HTR-8/SVneo (cell line): ENCODE results near the gene COL6A2.
A peak's percentile ranks its signal among the peaks of the same experiment; 100 is the strongest.
"Not testable (repeated sequence)": the region's sequence is repeated elsewhere in the genome, so short reads cannot be mapped to it uniquely, and the experiment has no call there.

Source experiments
- DNase-seq: peaks from one replicate; pipeline ENCODE4 v3.0.0; 2011; ENCODE audit warnings: low spot score, mixed read lengths; ENCODE audit not compliant: insufficient read length
- FAIRE-seq: peaks from 2 replicates; lab custom pipeline; 2011; peaks lifted over from hg19 to GRCh38; lab: Jason Lieb, UNC

Gene COL6A2

DNA sequence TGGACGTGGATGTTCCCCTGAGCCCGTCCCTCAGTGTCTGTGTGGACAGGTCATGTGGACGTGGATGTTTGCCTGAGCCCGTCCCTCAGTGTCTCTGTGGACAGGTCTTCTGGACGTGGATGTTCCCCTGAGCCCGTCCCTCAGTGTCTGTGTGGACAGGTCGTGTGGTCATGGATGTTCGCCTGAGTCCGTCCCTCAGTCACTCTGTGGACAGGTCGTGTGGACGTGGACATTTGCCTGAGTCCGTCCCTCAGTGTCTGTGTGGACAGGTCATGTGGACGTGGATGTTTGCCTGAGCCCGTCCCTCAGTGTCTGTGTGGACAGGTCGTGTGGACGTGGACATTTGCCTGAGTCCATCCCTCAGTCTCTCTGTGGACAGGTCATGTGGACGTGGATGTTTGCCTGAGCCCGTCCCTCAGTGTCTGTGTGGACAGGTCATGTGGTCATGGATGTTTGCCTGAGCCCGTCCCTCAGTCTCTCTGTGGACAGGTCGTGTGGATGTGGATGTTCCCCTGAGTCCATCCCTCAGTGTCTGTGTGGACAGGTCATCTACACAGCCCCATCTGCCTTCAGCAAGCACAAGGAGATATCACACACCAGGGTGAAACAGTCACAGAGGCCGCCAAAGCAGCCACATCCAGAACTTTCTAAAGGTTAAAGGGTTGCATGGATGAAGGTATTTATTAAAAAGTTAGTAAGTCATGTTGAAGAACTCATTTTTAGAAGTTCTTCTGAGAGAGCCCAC, 38.0 kb upstream of the COL6A2 start:
- DNase-seq: not testable (repeated sequence)
- FAIRE-seq: peak; percentile 88

- FAIRE-seq (peak; percentile 40), DNase-seq (peak; percentile 72)
Measured at GRCh38 chr21:46060596-46061061, 37.3 kb upstream of the COL6A2 start.

GRCh38 chr21:46061063-46061462, 36.8 kb upstream of the COL6A2 start:
- FAIRE-seq (no peak), DNase-seq (no peak)

GRCh38 chr21:46061518-46061917, 36.4 kb upstream of the COL6A2 start:
- no peak for FAIRE-seq
- DNase-seq: no peak

GRCh38 chr21:46061950-46062349, 36.0 kb upstream of the COL6A2 start:
- no peak for FAIRE-seq
- DNase-seq: no peak

DNA sequence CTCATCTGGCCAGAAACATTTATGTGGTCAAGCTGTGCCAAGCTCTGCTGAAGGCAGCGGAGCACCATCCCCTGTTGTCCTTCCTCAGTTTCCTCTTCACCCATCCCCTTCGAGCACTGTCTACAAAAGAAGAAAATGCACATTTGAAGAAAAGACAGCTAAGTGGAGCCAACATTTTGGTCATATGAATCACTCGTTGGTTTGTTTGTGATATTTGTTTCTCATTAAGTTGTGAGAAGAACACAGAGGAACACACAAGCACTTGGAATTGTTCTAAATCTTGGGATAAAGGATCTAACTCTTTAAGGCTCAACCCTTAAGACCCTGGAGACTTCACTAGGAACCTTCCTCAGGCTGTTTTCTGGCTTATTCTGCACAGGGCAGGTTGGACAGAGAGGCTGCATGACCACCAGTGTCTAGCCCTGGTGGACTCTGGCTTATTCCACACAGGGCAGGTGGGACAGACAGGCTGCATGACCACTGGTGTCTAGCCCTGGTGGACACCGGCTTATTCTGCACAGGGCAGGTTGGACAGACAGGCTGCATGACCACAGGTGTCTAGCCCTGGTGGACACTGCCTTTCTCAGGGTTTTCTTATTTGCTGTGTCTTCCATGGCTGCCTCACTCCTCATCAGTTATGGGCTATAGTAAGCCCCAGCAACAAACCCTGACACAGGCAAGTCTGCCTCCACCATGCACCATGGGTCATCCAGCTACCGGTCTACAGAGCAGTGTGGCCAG, 35.3 kb upstream of the COL6A2 start:
- no peak for DNase-seq
- FAIRE-seq: no peak

GRCh38 chr21:46063227-46063626, 34.7 kb upstream of the COL6A2 start:
- FAIRE-seq (no peak), DNase-seq (no peak)

DNA sequence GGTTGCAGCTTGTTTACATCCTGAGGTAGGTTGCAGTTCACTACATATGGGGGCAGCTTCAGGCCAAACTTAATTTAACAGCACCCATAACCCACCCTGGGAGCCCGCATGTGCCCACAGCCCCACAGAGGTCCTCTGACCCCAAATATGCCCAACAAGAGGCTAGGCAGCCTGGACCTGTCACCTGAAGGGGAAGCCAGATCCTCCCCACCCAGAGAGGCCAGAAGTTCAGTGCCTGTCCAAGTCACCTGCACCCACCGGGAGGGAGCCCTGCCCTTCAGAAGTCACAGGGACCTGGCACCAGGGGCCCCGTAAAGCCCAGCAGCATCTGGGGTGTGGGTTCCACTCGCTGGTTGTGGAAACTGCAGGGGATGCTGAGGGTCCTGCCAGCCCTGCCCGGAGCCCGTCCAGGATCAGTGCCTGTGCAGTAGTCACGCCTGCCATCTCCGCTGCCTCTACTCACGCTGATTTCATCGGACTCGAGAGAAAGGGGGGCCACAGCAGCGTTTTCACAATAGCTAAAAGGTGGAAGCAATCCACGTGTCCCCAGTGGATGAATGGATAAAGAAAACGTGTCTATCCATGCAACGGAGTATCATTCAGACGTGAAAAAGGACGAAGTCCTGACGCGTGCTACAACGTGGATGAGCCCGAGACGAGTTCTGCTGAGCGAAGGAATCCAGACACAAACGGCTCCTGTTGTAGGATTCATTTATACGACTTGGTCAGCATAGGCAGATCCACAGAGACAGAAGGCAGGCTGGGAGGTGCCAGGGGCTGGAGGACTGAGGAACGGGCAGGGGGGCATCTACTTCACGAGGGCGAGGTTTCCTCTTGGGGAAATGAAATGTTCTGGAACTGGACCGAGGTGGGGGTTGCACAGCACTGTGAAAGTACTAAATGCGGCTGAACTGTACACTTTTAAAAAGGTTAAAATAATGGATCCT, 33.9 kb upstream of the COL6A2 start:
- no peak for FAIRE-seq
- DNase-seq: no peak

DNA sequence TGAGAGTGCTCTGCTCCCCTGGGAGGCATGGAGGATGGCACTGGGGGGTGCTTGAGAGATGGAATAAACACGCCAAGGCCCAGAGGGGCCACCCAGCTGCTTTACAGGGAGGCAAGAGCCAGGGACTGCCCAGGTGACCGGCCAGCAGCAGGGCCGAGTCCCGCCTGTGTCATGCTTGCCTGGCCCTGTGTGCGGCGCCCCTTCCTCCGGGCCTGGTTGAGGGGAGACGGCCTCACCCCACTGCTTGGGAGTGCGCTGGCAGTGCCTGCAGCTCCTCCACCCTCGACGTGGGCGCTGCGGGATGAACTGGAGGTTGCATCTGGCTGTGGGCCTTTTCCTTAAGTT, 33.1 kb upstream of the COL6A2 start:
- FAIRE-seq (no peak), DNase-seq (no peak)

DNA sequence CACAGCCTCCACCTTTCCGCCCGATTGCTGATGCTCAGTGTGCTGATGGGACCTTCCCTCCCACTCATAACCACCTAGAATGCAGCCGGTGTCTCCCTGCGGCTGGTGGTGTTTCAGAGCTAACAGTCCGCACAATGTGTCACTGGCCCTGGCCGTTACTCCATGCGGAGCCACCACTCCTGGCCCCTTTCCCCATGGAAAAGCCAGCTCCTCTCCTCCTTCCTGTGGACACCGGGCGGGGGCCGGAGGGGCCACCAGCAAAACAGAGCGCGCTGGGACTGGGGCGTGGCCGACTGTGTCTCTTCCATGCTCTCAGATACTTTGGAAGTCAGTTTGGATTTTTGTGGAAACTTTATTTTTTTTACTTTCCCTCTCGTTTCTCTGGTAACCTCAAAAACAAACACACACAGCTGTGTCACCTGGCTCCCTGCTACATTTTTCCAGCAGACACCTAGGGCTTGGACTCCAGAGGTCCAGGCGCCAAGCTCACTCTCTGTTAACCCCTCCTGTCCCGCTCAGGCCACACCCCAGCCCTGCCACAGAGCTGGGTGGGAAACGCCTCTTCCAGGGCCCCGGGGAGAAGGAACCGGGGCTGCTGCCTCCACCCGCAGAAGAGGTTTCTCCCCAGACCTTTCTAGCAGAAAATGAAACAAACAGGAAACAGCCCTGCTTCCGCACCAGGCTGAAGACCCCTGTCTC, 32.5 kb upstream of the COL6A2 start:
- FAIRE-seq: no peak
- no peak for DNase-seq

- FAIRE-seq (no peak), DNase-seq (no peak)
Measured at GRCh38 chr21:46065914-46066551, 31.9 kb upstream of the COL6A2 start.

DNA sequence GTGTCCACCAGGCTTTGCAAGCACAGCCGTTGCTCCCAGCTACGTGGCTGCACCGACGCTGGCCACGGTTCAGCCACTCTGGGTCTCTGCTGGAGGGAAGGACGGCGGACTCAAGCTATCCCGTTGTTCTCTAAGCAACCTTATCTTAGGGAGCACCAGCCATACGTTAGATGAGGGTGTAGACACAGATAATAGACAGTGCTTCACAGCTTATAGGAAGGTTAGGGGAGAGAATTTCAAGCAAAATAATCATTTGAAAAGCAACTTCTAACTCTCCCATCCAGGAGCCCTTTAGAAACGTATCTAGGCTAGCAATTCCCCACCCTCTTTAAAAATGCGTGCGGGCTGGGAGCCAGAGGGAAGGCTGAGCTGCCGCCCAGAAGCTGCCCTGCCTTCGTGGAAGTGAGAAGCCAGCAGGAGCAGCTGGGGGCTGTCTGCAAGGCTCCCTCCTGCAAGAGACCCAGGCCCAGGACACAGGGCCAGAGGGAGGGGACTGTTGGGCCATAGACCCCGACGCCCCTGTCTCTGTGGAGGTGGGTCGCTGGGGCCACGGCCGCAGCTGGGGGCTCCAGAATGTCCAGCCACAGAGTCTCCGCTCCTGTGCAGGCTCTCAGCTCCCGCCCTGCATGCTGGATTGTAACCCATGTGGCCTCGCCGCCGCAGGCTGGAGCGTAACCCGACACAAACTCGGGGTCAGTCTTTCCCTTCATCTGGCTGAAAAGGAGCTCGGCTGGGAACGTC, 31.2 kb upstream of the COL6A2 start:
- DNase-seq: no peak
- no peak for FAIRE-seq

DNA sequence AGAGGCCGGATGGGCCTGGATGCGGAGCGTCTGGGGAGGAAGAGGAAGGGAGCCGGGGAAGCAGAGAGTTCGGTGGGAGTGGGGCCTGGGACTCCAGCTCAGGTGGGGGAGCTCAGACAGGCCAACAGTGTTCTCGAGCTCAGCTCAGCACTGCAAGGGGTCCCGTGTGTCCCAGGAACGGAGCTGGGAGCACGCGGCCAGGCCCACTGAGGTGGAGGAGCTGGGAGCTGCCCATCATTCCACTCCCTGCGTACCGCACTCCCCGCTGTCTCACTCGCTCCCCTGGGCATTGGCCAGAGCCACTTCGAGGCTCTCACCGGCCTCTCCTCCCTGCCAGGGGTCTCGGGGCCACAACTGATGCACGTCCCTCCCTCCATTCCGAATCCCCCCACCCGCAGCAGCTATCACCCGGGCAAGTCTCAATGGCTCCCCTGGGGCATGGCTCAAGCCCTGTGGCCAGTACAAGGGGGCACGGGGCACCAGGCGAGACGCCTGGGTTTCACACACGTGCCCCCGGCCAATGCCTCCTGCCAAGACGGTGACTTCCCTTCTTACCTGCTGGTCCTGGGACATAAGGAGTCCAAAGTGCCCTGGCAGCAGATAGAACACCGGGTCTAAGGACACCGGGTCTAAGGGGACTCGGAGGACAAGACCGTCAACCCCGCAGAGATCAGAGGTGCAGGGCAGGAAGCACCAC, 30.3 kb upstream of the COL6A2 start:
- no peak for FAIRE-seq
- no peak for DNase-seq

GRCh38 chr21:46068516-46069079, 29.3 kb upstream of the COL6A2 start:
- DNase-seq (no peak), FAIRE-seq (peak; percentile 99)

GRCh38 chr21:46069166-46069565, 28.7 kb upstream of the COL6A2 start:
- FAIRE-seq: peak; percentile 86
- DNase-seq: no peak

- FAIRE-seq (no peak), DNase-seq (no peak)
Measured at GRCh38 chr21:46069719-46070279, 28.1 kb upstream of the COL6A2 start.

DNA sequence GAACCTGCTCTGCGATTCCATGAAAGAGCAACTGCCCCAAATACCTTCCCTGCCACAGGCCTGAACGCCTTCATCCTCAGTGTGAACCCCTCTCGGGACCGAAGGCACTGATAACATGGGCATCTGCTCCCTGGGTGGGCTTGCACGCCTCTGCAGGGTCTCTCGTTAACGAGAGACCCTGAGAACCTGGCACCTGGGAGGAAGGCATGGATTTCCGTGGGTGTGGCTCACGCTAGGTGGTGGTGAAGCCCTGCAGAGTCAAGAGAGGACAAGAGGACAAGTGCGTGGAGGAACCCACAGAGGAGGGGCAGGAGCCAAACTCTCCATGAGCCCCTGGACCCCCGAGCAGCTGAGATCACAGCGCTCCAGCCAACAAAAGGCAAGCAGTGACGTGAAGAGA, 26.8 kb upstream of the COL6A2 start:
- DNase-seq (no peak), FAIRE-seq (no peak)

GRCh38 chr21:46076724-46077123, 21.2 kb upstream of the COL6A2 start:
- FAIRE-seq, DNase-seq: not testable (repeated sequence)
